Measurements from ENCODE around the gene ERICH2. TPM values are rescaled to one million over a fixed set of nuclear protein-coding genes. Genes with fewer than 3 reads are reported as not detected.
"Not testable (repeated sequence)": the region's sequence is repeated elsewhere in the genome, so short reads cannot be mapped to it uniquely, and the experiment has no call there.

ERICH2 gene
- polyA plus RNA-seq, 3 donors: not detected

- no peaks in the 10 kb centered on the region for H3K36me3 ChIP-seq (replicated peaks in 1 of 2; ENCODE audit: control insufficient read depth in 1 of 2, insufficient read depth in 2 of 2, low read length in 2 of 2)
These were observed 24.9 kb upstream of the ERICH2 start for GRCh38 chr2:170745305-170745704.

GRCh38 chr2:170747921-170748320, 22.3 kb upstream of the ERICH2 start:
- TF ChIP-seq CTCF (IDR thresholded peaks at IDR 0.05): no peak
- H3K4me1 ChIP-seq (ENCODE audit: control insufficient read depth in 1 of 2, insufficient read depth in 2 of 2, low read length in 2 of 2): peaks cover 23 to 26% of the 10 kb centered on the region in 2 donors
- no CpG with 5 or more reads among the region's 4 CpGs for WGBS (ENCODE audit: insufficient coverage)
- H3K79me2 ChIP-seq (ENCODE audit: insufficient read depth, low read length): no peaks in the 10 kb centered on the region
- no peak overlapping the region for H3K4me3 ChIP-seq (replicated peaks in 1 of 3; ENCODE audit: low read depth in 2 of 3, low read length in 3 of 3)
- intact Hi-C loops (cut with micrococcal nuclease): no loop called here
- H3K27me3 ChIP-seq (ENCODE audit: control insufficient read depth in 2 of 2, insufficient read depth in 2 of 2, low read length in 2 of 2): peaks cover 0 to 2% of the 10 kb centered on the region in 2 donors
- no peak overlapping the region for H3K27ac Mint-ChIP-seq
- peak in 2 of 3 donors; percentile 27 to 31 for DNase-seq
- no peaks in the 10 kb centered on the region for H3K36me3 ChIP-seq (replicated peaks in 1 of 2; ENCODE audit: control insufficient read depth in 1 of 2, insufficient read depth in 2 of 2, low read length in 2 of 2)
- no peaks in the 10 kb centered on the region for H4K20me1 ChIP-seq (ENCODE audit: insufficient read depth, low read length)
- no peaks in the 10 kb centered on the region for H3K36me3 Mint-ChIP-seq
- H3K27me3 Mint-ChIP-seq (ENCODE audit: low read depth in 3 of 3): peaks cover 7 to 27% (median 19%) of the 10 kb centered on the region in 3 donors
- H3K9me3 Mint-ChIP-seq: peaks cover 0 to 5% (median 0%) of the 10 kb centered on the region in 7 donors
- no peak overlapping the region for H3K4me2 ChIP-seq (replicated peaks; ENCODE audit: extremely low read depth, low read length, poor library complexity, severe bottlenecking)
- no peak overlapping the region for H3K27ac ChIP-seq (ENCODE audit: low read depth in 1 of 2, low read length in 2 of 2)
- no peak overlapping the region for H3K9ac ChIP-seq (ENCODE audit: insufficient read depth, low read length, poor library complexity, severe bottlenecking)
- H3K4me3 Mint-ChIP-seq: no peak overlapping the region
- H2AFZ ChIP-seq (ENCODE audit: insufficient read depth, low read depth, low read length, poor library complexity, severe bottlenecking): peak overlapping the region; percentile 47
- no peaks in the 10 kb centered on the region for H3K9me3 ChIP-seq (replicated peaks in 1 of 2; ENCODE audit: control insufficient read depth in 1 of 2, insufficient read depth in 1 of 2, low read length in 2 of 2)
- H3K4me1 Mint-ChIP-seq: peaks cover 27% of the 10 kb centered on the region

More at GRCh38 chr2:170745305-170745704, 24.9 kb upstream of the ERICH2 start:
- Histone ChIP-seq H3K4me2 (replicated peaks; ENCODE audit: extremely low read depth, low read length, poor library complexity, severe bottlenecking) (peak overlapping the region; percentile 19), H3K79me2 (ENCODE audit: insufficient read depth, low read length) (no peaks in the 10 kb centered on the region), H3K27me3 (ENCODE audit: control insufficient read depth in 2 of 2, insufficient read depth in 2 of 2, low read length in 2 of 2) (peaks cover 0 to 2% of the 10 kb centered on the region in 2 donors), H3K4me1 (ENCODE audit: control insufficient read depth in 1 of 2, insufficient read depth in 2 of 2, low read length in 2 of 2) (peaks cover 23 to 26% of the 10 kb centered on the region in 2 donors), H3K4me3 (replicated peaks in 1 of 3; ENCODE audit: low read depth in 2 of 3, low read length in 3 of 3) (peak overlapping the region in 1 of 3 experiments; percentile 67), H2AFZ (ENCODE audit: insufficient read depth, low read depth, low read length, poor library complexity, severe bottlenecking) (no peak overlapping the region), H3K9me3 (replicated peaks in 1 of 2; ENCODE audit: control insufficient read depth in 1 of 2, insufficient read depth in 1 of 2, low read length in 2 of 2) (no peaks in the 10 kb centered on the region), H3K27ac (ENCODE audit: low read depth in 1 of 2, low read length in 2 of 2) (no peak overlapping the region), H4K20me1 (ENCODE audit: insufficient read depth, low read length) (no peaks in the 10 kb centered on the region), H3K9ac (ENCODE audit: insufficient read depth, low read length, poor library complexity, severe bottlenecking) (no peak overlapping the region)
- H3K27me3 Mint-ChIP-seq (ENCODE audit: low read depth in 3 of 3): peaks cover 5 to 18% (median 10%) of the 10 kb centered on the region in 3 donors
- H3K27ac Mint-ChIP-seq: peak overlapping the region in 1 of 7 donors; percentile 41
- peaks cover 27% of the 10 kb centered on the region for H3K4me1 Mint-ChIP-seq
- TF ChIP-seq CTCF (IDR thresholded peaks at IDR 0.05): no peak
- peaks cover 0 to 5% (median 0%) of the 10 kb centered on the region in 7 donors for H3K9me3 Mint-ChIP-seq
- H3K36me3 Mint-ChIP-seq: no peaks in the 10 kb centered on the region
- intact Hi-C loops (cut with micrococcal nuclease): no loop called here
- peak overlapping the region in 1 of 2 donors; percentile 44 for H3K4me3 Mint-ChIP-seq
- peak in 2 of 3 donors; percentile 24 to 54 for DNase-seq
- 0% methylated on average over 4 of the region's 6 CpGs for WGBS (ENCODE audit: insufficient coverage)

DNA sequence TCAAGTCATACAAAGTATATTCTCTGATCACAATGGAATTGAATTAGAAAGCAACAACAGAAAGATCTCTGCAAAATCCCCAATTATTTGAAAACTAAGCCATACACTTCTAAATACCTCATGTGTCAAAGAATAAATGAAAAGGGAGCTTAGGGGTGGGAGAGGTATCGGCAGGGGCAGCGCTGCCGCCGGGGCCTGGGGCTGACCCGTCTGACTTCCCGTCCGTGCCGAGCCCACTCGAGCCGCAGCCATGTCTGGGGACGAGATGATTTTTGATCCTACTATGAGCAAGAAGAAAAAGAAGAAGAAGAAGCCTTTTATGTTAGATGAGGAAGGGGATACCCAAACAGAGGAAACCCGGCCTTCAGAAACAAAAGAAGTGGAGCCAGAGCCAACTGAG, 18.6 kb upstream of the ERICH2 start:
- H3K9me3 ChIP-seq (replicated peaks in 1 of 2; ENCODE audit: control insufficient read depth in 1 of 2, insufficient read depth in 1 of 2, low read length in 2 of 2); H4K20me1 ChIP-seq (ENCODE audit: insufficient read depth, low read length); H3K27ac ChIP-seq (ENCODE audit: low read depth in 1 of 2, low read length in 2 of 2); H3K4me3 ChIP-seq (replicated peaks in 1 of 3; ENCODE audit: low read depth in 2 of 3, low read length in 3 of 3); H3K4me1 Mint-ChIP-seq; H2AFZ ChIP-seq (ENCODE audit: insufficient read depth, low read depth, low read length, poor library complexity, severe bottlenecking); H3K9ac ChIP-seq (ENCODE audit: insufficient read depth, low read length, poor library complexity, severe bottlenecking); H3K27ac Mint-ChIP-seq; H3K4me2 ChIP-seq (replicated peaks; ENCODE audit: extremely low read depth, low read length, poor library complexity, severe bottlenecking); H3K36me3 ChIP-seq (replicated peaks in 1 of 2; ENCODE audit: control insufficient read depth in 1 of 2, insufficient read depth in 2 of 2, low read length in 2 of 2); H3K79me2 ChIP-seq (ENCODE audit: insufficient read depth, low read length); DNase-seq; H3K36me3 Mint-ChIP-seq; H3K4me1 ChIP-seq (ENCODE audit: control insufficient read depth in 1 of 2, insufficient read depth in 2 of 2, low read length in 2 of 2); intact Hi-C loops (cut with micrococcal nuclease); H3K9me3 Mint-ChIP-seq: not testable (repeated sequence)
- peaks cover 9 to 36% (median 34%) of the 10 kb centered on the region in 3 donors for H3K27me3 Mint-ChIP-seq (ENCODE audit: low read depth in 3 of 3)
- H3K27me3 ChIP-seq (ENCODE audit: control insufficient read depth in 2 of 2, insufficient read depth in 2 of 2, low read length in 2 of 2): peaks cover 0 to 13% of the 10 kb centered on the region in 2 donors
- H3K4me3 Mint-ChIP-seq: peak overlapping the region in 1 of 2 donors; percentile 24
- 100% methylated on average over 1 of the region's 12 CpGs for WGBS (ENCODE audit: insufficient coverage)

All from CD14-positive monocyte (primary cell).